HEK293 (cell line): ENCODE measurements around the gene C11orf98.
A peak's percentile ranks its signal among the peaks of the same experiment; 100 is the strongest.

Experiments used
- CTCF ChIA-PET: fragments of 350-600 bp; formaldehyde crosslinking; extraction: SDS; loops from one replicate; lab custom pipeline; 2021; ENCODE audit warnings: antibody characterized with exemption; lab: Yijun Ruan, JAX
- POLR2A ChIA-PET: fragments of 300-600 bp; formaldehyde crosslinking; extraction: SDS; loops from one replicate; lab custom pipeline; 2020; ENCODE audit warnings: antibody characterized with exemption, inconsistent platforms; lab: Yijun Ruan, JAX
- H3K27ac ChIP-seq: fragments of 200-500 bp; sonication (Bioruptor generic); 2 replicates; pipeline ENCODE4 v1.5.1; 2014; ENCODE audit warnings: low read depth, low read length, control low read depth, inconsistent platforms; ENCODE audit errors: extremely low read depth
- H3K36me3 ChIP-seq, 2 experiments: fragments of 200-500 bp in 1 of 2; sonication (Bioruptor generic) in 1 of 2; 1 replicate in 1 of 2; 2 replicates in 1 of 2; pipeline ENCODE4 v1.5.1; 2014 to 2017; ENCODE audit warnings: inconsistent platforms in 2 of 2, low read length in 2 of 2; ENCODE audit not compliant: control insufficient read depth in 2 of 2, insufficient read depth in 1 of 2
- H3K4me1 ChIP-seq: fragments of 200-500 bp; sonication (Bioruptor generic); 2 replicates; pipeline ENCODE4 v1.5.1; 2014; ENCODE audit warnings: mild to moderate bottlenecking, low read length, inconsistent platforms; ENCODE audit not compliant: control insufficient read depth, insufficient read depth
- H3K4me3 ChIP-seq: 2 replicates; pipeline ENCODE4 v1.5.1; 2011; ENCODE audit warnings: low read depth, mild to moderate bottlenecking, control low read depth, low read length, moderate library complexity
- H3K9me3 ChIP-seq: fragments of 200-500 bp; sonication (Bioruptor generic); 2 replicates; pipeline ENCODE4 v1.5.1; 2014; ENCODE audit warnings: low read depth, low read length, inconsistent platforms; ENCODE audit not compliant: control insufficient read depth, insufficient read depth
- HOXD13 ChIP-seq: sonication (generic); formaldehyde crosslinking; IDR thresholded peaks from 2 replicates; pipeline ENCODE4 v1.8.0; 2022; ENCODE audit warnings: missing genetic modification reagents, borderline replicate concordance
- SETDB1 ChIP-seq: IDR thresholded peaks from one replicate; pipeline ENCODE4 v1.6.1; 2017; ENCODE audit warnings: mild to moderate bottlenecking, low read length, moderate library complexity, mixed read lengths; ENCODE audit not compliant: insufficient read length
- SP7 ChIP-seq: fragments of 450-650 bp; formaldehyde crosslinking; IDR thresholded peaks from 2 replicates; pipeline ENCODE4 v1.5.1; 2016; ENCODE audit warnings: missing biosample characterization, missing genetic modification characterization
- ZBTB1 ChIP-seq: fragments of 450-650 bp; formaldehyde crosslinking; IDR thresholded peaks from 2 replicates; pipeline ENCODE4 v1.5.1; 2016; ENCODE audit warnings: missing biosample characterization, missing genetic modification characterization
- ZNF155 ChIP-seq: fragments of 450-650 bp; formaldehyde crosslinking; IDR thresholded peaks from 2 replicates; pipeline ENCODE4 v1.5.1; 2016; ENCODE audit warnings: missing biosample characterization, missing genetic modification characterization
- ZNF184 ChIP-seq: fragments of 450-650 bp; IDR thresholded peaks from 2 replicates; pipeline ENCODE4 v1.5.1; 2018; ENCODE audit warnings: missing biosample characterization, mild to moderate bottlenecking, missing genetic modification characterization
- ZNF23 ChIP-seq: fragments of 450-650 bp; formaldehyde crosslinking; IDR thresholded peaks from 2 replicates; pipeline ENCODE4 v1.5.1; 2016; ENCODE audit warnings: missing biosample characterization, missing genetic modification characterization, borderline replicate concordance
- ZNF311 ChIP-seq: fragments of 450-650 bp; formaldehyde crosslinking; IDR thresholded peaks from 2 replicates; pipeline ENCODE4 v1.5.1; 2017; ENCODE audit warnings: missing biosample characterization, missing genetic modification characterization, borderline replicate concordance
- ZNF560 ChIP-seq: fragments of 450-650 bp; formaldehyde crosslinking; IDR thresholded peaks from 2 replicates; pipeline ENCODE4 v1.5.1; 2017; ENCODE audit warnings: missing biosample characterization, missing genetic modification characterization, borderline replicate concordance
- ZNF585B ChIP-seq: fragments of 450-650 bp; formaldehyde crosslinking; IDR thresholded peaks from 2 replicates; pipeline ENCODE4 v1.5.1; 2016; ENCODE audit warnings: missing biosample characterization, missing genetic modification characterization
- ZNF629 ChIP-seq: fragments of 450-650 bp; formaldehyde crosslinking; IDR thresholded peaks from 2 replicates; pipeline ENCODE4 v1.5.1; 2017; ENCODE audit warnings: missing biosample characterization, missing genetic modification characterization
- ZNF654 ChIP-seq: fragments of 450-650 bp; formaldehyde crosslinking; IDR thresholded peaks from 2 replicates; pipeline ENCODE4 v1.5.1; 2016; ENCODE audit warnings: low read depth, missing biosample characterization, missing genetic modification characterization
- ZNF747 ChIP-seq: fragments of 450-650 bp; formaldehyde crosslinking; IDR thresholded peaks from 2 replicates; pipeline ENCODE4 v1.5.1; 2016; ENCODE audit warnings: missing biosample characterization, missing genetic modification characterization
- ZNF785 ChIP-seq: fragments of 450-650 bp; formaldehyde crosslinking; IDR thresholded peaks from 2 replicates; pipeline ENCODE4 v1.5.1; 2016; ENCODE audit warnings: missing biosample characterization, missing genetic modification characterization
- ZSCAN30 ChIP-seq: fragments of 450-650 bp; IDR thresholded peaks from 2 replicates; pipeline ENCODE4 v1.5.1; 2018; ENCODE audit warnings: missing biosample characterization, mild to moderate bottlenecking, missing genetic modification characterization, moderate library complexity
- TF ChIP-seq, protein P1 (sequence below): fragments of 450-650 bp; formaldehyde crosslinking; IDR thresholded peaks from 2 replicates; pipeline ENCODE4 v1.5.1; 2016; ENCODE audit warnings: missing biosample characterization, missing genetic modification characterization, borderline replicate concordance
- TF ChIP-seq, protein P2 (sequence below): fragments of 450-650 bp; formaldehyde crosslinking; IDR thresholded peaks from 2 replicates; pipeline ENCODE4 v1.5.1; 2016; ENCODE audit warnings: missing biosample characterization, missing genetic modification characterization, low read depth
- TF ChIP-seq, protein P3 (sequence below): sonication (generic); formaldehyde crosslinking; IDR thresholded peaks from 2 replicates; pipeline ENCODE4 v1.8.1; 2022; ENCODE audit warnings: mild to moderate bottlenecking, moderate library complexity, missing genetic modification reagents
- TF ChIP-seq, protein P4 (sequence below): fragments of 450-650 bp; formaldehyde crosslinking; IDR thresholded peaks from 2 replicates; pipeline ENCODE4 v1.5.1; 2016; ENCODE audit warnings: missing biosample characterization, missing genetic modification characterization

Gene C11orf98

DNA sequence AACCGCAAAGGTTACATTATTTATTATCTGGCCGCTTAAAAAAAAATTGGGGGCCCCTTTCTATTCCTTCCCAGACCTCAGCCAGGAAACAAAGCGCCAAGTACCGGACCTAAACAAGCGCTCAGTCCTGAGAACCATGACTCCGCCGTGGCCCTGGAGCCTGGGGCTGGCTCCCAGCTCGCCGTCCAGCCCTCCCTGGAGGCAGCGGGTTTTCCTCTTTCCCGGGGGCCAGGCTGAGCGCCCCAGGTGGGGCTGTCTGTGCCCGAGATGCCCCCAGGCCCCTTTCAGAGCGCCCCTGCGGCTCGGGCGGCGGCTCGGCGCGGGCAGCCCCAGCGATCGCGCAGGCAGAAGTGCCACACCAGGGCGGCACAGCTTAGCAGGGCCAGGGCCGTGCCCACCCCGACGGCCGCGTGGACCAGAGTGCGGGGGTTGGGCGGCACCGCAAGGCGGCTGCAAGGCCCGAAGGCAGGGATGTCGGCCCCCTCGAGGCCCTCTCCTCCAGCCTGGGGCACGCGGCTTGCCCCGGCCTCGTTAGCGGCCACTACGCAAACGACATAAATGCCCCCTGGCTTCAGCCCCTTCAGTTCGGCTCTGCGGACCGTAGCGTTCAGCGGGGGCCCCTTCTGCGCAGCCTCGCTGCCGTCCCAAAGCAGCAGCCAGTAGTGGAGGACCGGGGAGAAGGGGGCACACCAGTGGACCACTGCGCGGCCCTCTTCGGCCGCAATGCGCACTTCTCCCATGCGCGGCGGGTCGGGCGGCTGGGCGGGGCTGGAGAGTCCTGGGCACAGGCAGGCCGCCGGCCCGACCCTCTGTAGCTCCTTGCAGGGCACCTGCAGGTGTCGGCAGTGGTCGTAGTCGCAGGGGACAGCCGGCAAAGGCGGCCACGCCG lies 22.7 kb upstream of the C11orf98 start:
- POLR2A ChIA-PET = no interaction called here
- Histone ChIP-seq H3K27ac (no peak overlapping the region), H3K4me1 (no peaks in the 10 kb centered on the region), H3K36me3 (peaks cover 0 to 30% of the 10 kb centered on the region in 2 experiments; a peak in 2 of 3 replicates), H3K4me3 (no peak overlapping the region), H3K9me3 (no peaks in the 10 kb centered on the region)
- CTCF ChIA-PET = interaction anchor here (0.7 kb wide), 1 partner anchor 47 kb away, joined by 3 read pairs; no protein-coding TSS in a partner anchor
- TF ChIP-seq ZNF629 (tag by site-specific recombination) = no peak
- TF ChIP-seq ZNF785 (tag by site-specific recombination) = no peak
- no peak for TF ChIP-seq ZNF560
- no peak for TF ChIP-seq ZNF585B (tag by site-specific recombination)
- no peak for TF ChIP-seq ZNF23 (tag by site-specific recombination)
- TF ChIP-seq ZNF155 (tag by site-specific recombination) = no peak
- TF ChIP-seq ZNF747 (tag by site-specific recombination) = no peak
- TF ChIP-seq SETDB1 = no peak
- TF ChIP-seq ZNF184 (tag by site-specific recombination) = no peak
- TF ChIP-seq, protein P1, sequence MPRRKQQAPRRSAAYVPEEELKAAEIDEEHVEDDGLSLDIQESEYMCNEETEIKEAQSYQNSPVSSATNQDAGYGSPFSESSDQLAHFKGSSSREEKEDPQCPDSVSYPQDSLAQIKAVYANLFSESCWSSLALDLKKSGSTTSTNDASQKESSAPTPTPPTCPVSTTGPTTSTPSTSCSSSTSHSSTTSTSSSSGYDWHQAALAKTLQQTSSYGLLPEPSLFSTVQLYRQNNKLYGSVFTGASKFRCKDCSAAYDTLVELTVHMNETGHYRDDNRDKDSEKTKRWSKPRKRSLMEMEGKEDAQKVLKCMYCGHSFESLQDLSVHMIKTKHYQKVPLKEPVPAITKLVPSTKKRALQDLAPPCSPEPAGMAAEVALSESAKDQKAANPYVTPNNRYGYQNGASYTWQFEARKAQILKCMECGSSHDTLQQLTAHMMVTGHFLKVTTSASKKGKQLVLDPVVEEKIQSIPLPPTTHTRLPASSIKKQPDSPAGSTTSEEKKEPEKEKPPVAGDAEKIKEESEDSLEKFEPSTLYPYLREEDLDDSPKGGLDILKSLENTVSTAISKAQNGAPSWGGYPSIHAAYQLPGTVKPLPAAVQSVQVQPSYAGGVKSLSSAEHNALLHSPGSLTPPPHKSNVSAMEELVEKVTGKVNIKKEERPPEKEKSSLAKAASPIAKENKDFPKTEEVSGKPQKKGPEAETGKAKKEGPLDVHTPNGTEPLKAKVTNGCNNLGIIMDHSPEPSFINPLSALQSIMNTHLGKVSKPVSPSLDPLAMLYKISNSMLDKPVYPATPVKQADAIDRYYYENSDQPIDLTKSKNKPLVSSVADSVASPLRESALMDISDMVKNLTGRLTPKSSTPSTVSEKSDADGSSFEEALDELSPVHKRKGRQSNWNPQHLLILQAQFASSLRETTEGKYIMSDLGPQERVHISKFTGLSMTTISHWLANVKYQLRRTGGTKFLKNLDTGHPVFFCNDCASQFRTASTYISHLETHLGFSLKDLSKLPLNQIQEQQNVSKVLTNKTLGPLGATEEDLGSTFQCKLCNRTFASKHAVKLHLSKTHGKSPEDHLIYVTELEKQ (tag by site-specific recombination) = no peak
- TF ChIP-seq ZNF311 (tag by site-specific recombination) = no peak
- TF ChIP-seq, protein P2, sequence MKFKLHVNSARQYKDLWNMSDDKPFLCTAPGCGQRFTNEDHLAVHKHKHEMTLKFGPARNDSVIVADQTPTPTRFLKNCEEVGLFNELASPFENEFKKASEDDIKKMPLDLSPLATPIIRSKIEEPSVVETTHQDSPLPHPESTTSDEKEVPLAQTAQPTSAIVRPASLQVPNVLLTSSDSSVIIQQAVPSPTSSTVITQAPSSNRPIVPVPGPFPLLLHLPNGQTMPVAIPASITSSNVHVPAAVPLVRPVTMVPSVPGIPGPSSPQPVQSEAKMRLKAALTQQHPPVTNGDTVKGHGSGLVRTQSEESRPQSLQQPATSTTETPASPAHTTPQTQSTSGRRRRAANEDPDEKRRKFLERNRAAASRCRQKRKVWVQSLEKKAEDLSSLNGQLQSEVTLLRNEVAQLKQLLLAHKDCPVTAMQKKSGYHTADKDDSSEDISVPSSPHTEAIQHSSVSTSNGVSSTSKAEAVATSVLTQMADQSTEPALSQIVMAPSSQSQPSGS (tag by site-specific recombination) = no peak
- no peak for TF ChIP-seq ZSCAN30
- TF ChIP-seq ZBTB1 (tag by site-specific recombination) = no peak
- TF ChIP-seq HOXD13 (CRISPR knock-in tag) = no peak
- TF ChIP-seq SP7 = no peak
- TF ChIP-seq, protein P3, sequence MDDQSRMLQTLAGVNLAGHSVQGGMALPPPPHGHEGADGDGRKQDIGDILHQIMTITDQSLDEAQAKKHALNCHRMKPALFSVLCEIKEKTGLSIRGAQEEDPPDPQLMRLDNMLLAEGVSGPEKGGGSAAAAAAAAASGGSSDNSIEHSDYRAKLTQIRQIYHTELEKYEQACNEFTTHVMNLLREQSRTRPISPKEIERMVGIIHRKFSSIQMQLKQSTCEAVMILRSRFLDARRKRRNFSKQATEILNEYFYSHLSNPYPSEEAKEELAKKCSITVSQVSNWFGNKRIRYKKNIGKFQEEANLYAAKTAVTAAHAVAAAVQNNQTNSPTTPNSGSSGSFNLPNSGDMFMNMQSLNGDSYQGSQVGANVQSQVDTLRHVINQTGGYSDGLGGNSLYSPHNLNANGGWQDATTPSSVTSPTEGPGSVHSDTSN (CRISPR knock-in tag) = no peak

DNA sequence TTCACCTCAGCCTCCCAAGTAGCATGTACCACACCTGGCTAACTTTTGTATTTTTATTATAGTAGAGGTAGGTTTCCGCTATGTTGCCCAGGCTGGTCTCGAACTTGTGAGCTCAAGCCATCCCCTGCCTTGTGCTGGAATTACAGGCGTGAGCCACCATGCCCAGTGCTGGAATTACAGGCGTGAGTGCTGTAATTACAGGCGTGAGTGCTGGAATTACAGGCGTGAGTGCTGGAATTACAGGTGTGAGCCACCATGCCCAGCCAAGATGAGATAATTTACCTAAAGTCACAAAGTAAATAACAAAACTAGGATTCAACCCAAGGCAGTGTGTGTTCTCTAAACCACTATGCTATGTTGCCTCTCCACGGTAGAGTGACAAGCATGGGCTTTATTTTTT lies 17.5 kb upstream of the C11orf98 start:
- Histone ChIP-seq H3K9me3 (no peaks in the 10 kb centered on the region), H3K4me1 (peaks cover 6% of the 10 kb centered on the region), H3K4me3 (no peak overlapping the region), H3K27ac (no peak overlapping the region), H3K36me3 (peaks cover 0 to 5% of the 10 kb centered on the region in 2 experiments; a peak in 1 of 3 replicates)
- CTCF ChIA-PET = interaction anchor here (4.5 kb wide), 1 partner anchor 12 kb away, joined by 46 read pairs; no protein-coding TSS in a partner anchor
- POLR2A ChIA-PET = interaction anchor here (0.6 to 0.7 kb wide), 2 partner anchors 9 to 12 kb away, joined by 3 to 4 read pairs; no protein-coding TSS in a partner anchor
- TF ChIP-seq, protein P4, sequence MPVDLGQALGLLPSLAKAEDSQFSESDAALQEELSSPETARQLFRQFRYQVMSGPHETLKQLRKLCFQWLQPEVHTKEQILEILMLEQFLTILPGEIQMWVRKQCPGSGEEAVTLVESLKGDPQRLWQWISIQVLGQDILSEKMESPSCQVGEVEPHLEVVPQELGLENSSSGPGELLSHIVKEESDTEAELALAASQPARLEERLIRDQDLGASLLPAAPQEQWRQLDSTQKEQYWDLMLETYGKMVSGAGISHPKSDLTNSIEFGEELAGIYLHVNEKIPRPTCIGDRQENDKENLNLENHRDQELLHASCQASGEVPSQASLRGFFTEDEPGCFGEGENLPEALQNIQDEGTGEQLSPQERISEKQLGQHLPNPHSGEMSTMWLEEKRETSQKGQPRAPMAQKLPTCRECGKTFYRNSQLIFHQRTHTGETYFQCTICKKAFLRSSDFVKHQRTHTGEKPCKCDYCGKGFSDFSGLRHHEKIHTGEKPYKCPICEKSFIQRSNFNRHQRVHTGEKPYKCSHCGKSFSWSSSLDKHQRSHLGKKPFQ (tag by site-specific recombination) = peak; percentile 62; the same call in 1 of the 2 replicates
- no peak for TF ChIP-seq ZNF654 (tag by site-specific recombination)
